ENCODE data around the gene RASGEF1C.

- TF ChIP-seq CTCF (IDR thresholded peaks at IDR 0.05; ENCODE audit: insufficient read depth, low read length, poor library complexity, severe bottlenecking): no peak
- TF ChIP-seq EZH2phosphoT487 (conservative IDR thresholded peaks at IDR 0.05; ENCODE audit: low read length): no peak
These were observed 73.7 kb downstream of the RASGEF1C start for GRCh38 chr5:180135128-180135955.
